Gastrocnemius medialis (tissue), 4 donors: ENCODE measurements around the gene ANKRD33B. TPM values are rescaled to one million over a fixed set of nuclear protein-coding genes. Genes with fewer than 3 reads are reported as not detected.
A peak's percentile ranks its signal among the peaks of the same experiment; 100 is the strongest.

Source experiments
- ATAC-seq, 2 donors: fragments of 150-250 bp; one replicate each; pipeline ENCODE4 v1.9.1; 2016
- DNase-seq, 2 donors: peaks; one replicate each; pipeline ENCODE4 v3.0.0-alpha.2; 2019
- H3K27ac ChIP-seq, 4 donors: fragments of 200-600 bp; sonication (generic); 1 replicate in 1 of 4; 2 replicates in 3 of 4; pipeline ENCODE4 v1.5.1; 2016 to 2018; ENCODE audit warnings: mild to moderate bottlenecking in 2 of 4, moderate library complexity in 1 of 4
- H3K27me3 ChIP-seq, 3 donors: fragments of 200-600 bp; sonication (generic) in 2 of 3; 1 replicate in 1 of 3; 2 replicates in 2 of 3; pipeline versions ENCODE4 v1.5.1 to v1.6.0; 2016 to 2019; ENCODE audit warnings: mild to moderate bottlenecking in 1 of 3, moderate library complexity in 1 of 3
- H3K36me3 ChIP-seq, 2 donors: fragments of 200-600 bp; sonication (generic) in 1 of 2; one replicate each; pipeline ENCODE4 v1.5.1; 2017 to 2018
- H3K4me1 ChIP-seq, 2 donors: fragments of 200-600 bp; sonication (generic) in 1 of 2; one replicate each; pipeline ENCODE4 v1.5.1; 2016 to 2017; ENCODE audit warnings: mild to moderate bottlenecking in 2 of 2
- H3K4me3 ChIP-seq, 4 donors: fragments of 200-600 bp; sonication (generic) in 3 of 4; 1 replicate in 1 of 4; 2 replicates in 3 of 4; pipeline ENCODE4 v1.5.1; 2016 to 2019; ENCODE audit warnings: mild to moderate bottlenecking in 2 of 4
- H3K9me3 ChIP-seq, 3 donors: fragments of 200-600 bp; sonication (generic) in 2 of 3; 1 replicate in 1 of 3; 2 replicates in 2 of 3; pipeline ENCODE4 v1.5.1; 2016 to 2019
- POLR2A ChIP-seq, 2 donors: fragments of 450-650 bp; IDR thresholded peaks; one replicate each; pipeline ENCODE4 v1.6.1; 2017; ENCODE audit warnings: antibody characterized with exemption in 2 of 2, mild to moderate bottlenecking in 2 of 2, moderate library complexity in 2 of 2
- in situ Hi-C, 4 donors: fragments of 200-750 bp; cut with MboI; loops; one replicate each; pipeline versions ENCODE4 v1.15.0 to v1.8.0; 2017; ENCODE audit warnings: low sequenced_read_pairs in 4 of 4
- intact Hi-C: fragments of 100-400 bp; cut with DNase I; formaldehyde crosslinking; loops from one replicate; pipeline ENCODE4 v1.15.1; 2023; ENCODE audit warnings: low total_unique reads
- total RNA-seq, 4 donors: library from RNA; depleted of rRNA; stranded (reverse); fragments of >200 nt; gene quantifications; one replicate each; pipeline versions ENCODE4 v1.1.0 to v1.2.3, GENCODE V29; 2016
- TF ChIP-seq, protein P1 (sequence below), 5 experiments: fragments of 450-650 bp in 3 of 5; fragments of 200-600 bp in 2 of 5; sonication (generic) in 2 of 5; IDR thresholded peaks in 4 of 5; conservative IDR thresholded peaks in 1 of 5; 1 replicate in 4 of 5; 2 replicates in 1 of 5; pipeline ENCODE4 v1.5.1; 2016 to 2019; ENCODE audit warnings: antibody characterized with exemption in 5 of 5, mild to moderate bottlenecking in 3 of 5, moderate library complexity in 3 of 5

ANKRD33B gene
- total RNA-seq, 4 donors from 2014 or later: 2.2 to 38.9 (median 15.1) TPM

DNA sequence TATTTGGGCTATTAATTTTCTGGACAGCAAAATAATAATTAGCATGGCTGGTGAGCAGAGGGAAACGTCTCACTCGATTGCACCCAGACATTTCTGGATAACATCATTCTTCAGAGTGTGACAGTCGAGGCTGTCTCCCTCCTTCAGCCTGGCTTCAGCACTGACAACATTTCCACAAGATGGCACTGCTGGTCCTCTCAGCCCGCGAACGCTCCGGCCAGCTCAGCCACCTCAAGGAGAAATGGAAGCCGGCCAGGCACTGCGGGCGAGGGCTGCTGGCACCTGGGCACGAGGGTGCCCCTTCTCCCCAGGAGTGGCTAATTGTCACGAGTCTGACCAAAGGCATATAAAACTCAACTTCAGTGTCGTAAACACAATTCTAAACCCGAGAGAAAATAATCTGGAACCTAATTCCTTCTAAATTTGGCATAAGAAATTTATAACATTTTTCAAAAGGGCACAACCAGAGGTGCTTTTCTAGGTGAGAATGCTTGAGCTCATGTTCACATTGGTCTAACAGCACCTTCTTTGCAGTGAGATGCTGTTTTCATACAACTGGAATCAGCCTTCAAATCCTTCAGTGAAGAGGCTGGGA lies 131.3 kb downstream of the ANKRD33B start:
- DNase-seq: peak; percentile 23 to 42
- TF ChIP-seq POLR2A (IDR thresholded peaks at IDR 0.05): no peak
- TF ChIP-seq, protein P1, sequence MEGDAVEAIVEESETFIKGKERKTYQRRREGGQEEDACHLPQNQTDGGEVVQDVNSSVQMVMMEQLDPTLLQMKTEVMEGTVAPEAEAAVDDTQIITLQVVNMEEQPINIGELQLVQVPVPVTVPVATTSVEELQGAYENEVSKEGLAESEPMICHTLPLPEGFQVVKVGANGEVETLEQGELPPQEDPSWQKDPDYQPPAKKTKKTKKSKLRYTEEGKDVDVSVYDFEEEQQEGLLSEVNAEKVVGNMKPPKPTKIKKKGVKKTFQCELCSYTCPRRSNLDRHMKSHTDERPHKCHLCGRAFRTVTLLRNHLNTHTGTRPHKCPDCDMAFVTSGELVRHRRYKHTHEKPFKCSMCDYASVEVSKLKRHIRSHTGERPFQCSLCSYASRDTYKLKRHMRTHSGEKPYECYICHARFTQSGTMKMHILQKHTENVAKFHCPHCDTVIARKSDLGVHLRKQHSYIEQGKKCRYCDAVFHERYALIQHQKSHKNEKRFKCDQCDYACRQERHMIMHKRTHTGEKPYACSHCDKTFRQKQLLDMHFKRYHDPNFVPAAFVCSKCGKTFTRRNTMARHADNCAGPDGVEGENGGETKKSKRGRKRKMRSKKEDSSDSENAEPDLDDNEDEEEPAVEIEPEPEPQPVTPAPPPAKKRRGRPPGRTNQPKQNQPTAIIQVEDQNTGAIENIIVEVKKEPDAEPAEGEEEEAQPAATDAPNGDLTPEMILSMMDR (IDR thresholded peaks at IDR 0.05 in 4 of 5, conservative IDR thresholded peaks at IDR 0.05 in 1 of 5): peak; percentile 16 to 72 (median 45)
- H3K4me3 ChIP-seq: no peak overlapping the region
- H3K4me1 ChIP-seq: peaks cover 0 to 5% of the 10 kb centered on the region in 2 donors
- H3K36me3 ChIP-seq: no peaks in the 10 kb centered on the region
- H3K27me3 ChIP-seq: no peaks in the 10 kb centered on the region
- in situ Hi-C loops: no loop called here
- no peak overlapping the region for H3K27ac ChIP-seq
- intact Hi-C loops: loop anchor here (10.0 kb wide), 1 partner anchor 1330 kb away; no protein-coding TSS in a partner anchor
- no peaks in the 10 kb centered on the region for H3K9me3 ChIP-seq
- ATAC-seq: peak; percentile 50 to 69

DNA sequence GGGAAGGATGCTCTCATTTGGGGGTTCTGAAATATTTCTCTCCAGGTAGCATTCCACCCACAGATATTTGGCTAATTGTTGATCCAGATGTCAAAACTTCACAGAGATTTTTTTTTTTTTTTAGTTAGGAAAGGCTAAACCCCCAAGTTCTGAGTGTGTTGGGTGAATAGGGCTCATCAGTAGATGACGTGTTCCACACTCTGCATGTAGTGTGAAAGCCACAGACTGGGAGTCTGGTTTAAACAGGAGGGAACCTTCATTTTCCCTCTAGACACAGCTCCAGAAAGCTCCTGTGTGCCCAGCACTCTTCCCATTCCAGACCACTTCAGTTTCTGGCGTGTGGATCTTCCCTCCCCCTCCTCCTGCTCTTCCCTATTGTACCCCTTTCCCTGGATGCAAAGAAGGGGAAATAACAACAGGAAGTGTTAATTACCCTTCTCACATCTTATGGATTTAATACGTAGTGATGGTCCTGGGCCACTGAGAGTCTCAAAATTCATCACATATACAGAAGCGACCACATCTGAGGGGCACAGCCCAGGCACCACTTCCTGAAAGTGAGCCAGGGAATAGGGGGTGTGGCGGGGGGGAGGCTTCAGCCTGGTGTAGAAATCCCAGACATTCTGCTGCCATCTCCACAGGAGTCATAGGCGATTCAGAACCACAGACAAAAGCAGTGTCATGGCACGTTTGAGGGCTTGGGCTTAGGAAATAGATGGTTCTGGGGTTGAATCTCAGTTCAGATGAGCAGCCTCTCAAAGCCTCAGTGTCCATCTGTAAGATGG lies 132.1 kb downstream of the ANKRD33B start:
- Histone ChIP-seq H3K4me3 (no peak overlapping the region), H3K27ac (no peak overlapping the region), H3K36me3 (no peaks in the 10 kb centered on the region), H3K4me1 (peaks cover 0 to 5% of the 10 kb centered on the region in 2 donors), H3K9me3 (no peaks in the 10 kb centered on the region), H3K27me3 (no peaks in the 10 kb centered on the region)
- in situ Hi-C loops (no loop called here), intact Hi-C loops (loop anchor here (10.0 kb wide), 1 partner anchor 1329 kb away; no protein-coding TSS in a partner anchor)
- no peak for DNase-seq
- no peak for ATAC-seq
- TF ChIP-seq, protein P1 (IDR thresholded peaks at IDR 0.05 in 4 of 5, conservative IDR thresholded peaks at IDR 0.05 in 1 of 5): no peak

DNA sequence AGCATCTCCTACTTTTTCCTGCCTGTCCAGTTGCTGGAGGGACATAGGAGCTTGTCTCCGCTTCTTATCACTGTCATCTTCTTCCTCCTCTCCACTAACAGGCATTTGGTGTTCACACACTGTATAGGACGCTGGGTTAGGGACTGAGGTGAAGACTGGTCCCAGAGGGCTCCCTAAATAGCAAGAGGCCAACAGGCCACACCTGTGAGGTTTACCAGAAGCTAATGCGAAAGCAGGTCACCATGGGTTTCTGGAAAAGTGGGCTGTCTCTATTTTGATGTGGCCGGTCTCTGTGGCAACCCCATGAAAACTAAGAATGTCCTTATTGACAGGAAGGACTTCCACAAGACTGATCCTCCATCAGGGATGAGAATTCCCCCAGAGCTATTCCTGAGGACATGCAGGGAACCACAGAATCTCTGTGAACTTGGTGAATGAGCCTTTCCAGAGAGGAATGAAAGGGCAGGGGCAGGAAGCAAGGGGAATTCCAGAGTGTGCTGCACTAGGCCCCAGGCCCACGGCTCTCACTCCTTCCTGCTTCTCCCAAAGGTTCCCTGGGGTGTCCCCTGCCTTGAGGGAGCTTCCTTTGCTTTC lies 135.5 kb downstream of the ANKRD33B start:
- TF ChIP-seq, protein P1 (IDR thresholded peaks at IDR 0.05 in 4 of 5, conservative IDR thresholded peaks at IDR 0.05 in 1 of 5): no peak
- no peak for TF ChIP-seq POLR2A (IDR thresholded peaks at IDR 0.05)
- in situ Hi-C loops (no loop called here), intact Hi-C loops (loop anchor here (10.0 kb wide), 1 partner anchor 1325 kb away; no protein-coding TSS in a partner anchor)
- ATAC-seq: no peak
- H3K27ac ChIP-seq: no peak overlapping the region
- peaks cover 0 to 5% of the 10 kb centered on the region in 2 donors for H3K4me1 ChIP-seq
- DNase-seq: no peak
- no peaks in the 10 kb centered on the region for H3K27me3 ChIP-seq
- no peak overlapping the region for H3K4me3 ChIP-seq
- no peaks in the 10 kb centered on the region for H3K9me3 ChIP-seq
- H3K36me3 ChIP-seq: no peaks in the 10 kb centered on the region

DNA sequence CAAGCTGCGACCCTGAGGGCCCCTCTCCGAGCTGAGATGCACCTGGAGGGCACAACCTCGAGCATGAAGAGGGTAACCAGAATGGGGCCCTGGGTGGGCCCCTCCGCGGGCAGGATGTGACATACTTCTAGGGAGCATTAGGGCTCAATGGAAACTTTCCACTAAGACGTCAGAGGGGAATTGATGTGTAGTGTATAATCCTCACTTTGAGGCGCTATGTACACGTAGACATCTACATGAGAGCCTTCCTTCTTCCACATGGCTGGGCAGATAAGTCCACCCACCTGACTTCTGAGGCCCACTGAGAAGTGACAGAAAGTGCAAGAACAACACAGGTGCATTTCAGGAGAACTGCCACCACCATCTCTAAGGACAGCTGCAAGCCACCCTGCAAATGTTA lies 136.1 kb downstream of the ANKRD33B start:
- TF ChIP-seq, protein P1 (IDR thresholded peaks at IDR 0.05 in 4 of 5, conservative IDR thresholded peaks at IDR 0.05 in 1 of 5): no peak
- no peak for TF ChIP-seq POLR2A (IDR thresholded peaks at IDR 0.05)
- ATAC-seq: no peak
- H3K4me1 ChIP-seq: peaks cover 2 to 4% of the 10 kb centered on the region in 2 donors
- H3K4me3 ChIP-seq: no peak overlapping the region
- H3K27ac ChIP-seq: no peak overlapping the region
- H3K27me3 ChIP-seq: no peaks in the 10 kb centered on the region
- H3K9me3 ChIP-seq: no peaks in the 10 kb centered on the region
- H3K36me3 ChIP-seq: no peaks in the 10 kb centered on the region
- in situ Hi-C loops: no loop called here
- no peak for DNase-seq
- intact Hi-C loops: loop anchor here (10.0 kb wide), 1 partner anchor 1325 kb away; no protein-coding TSS in a partner anchor
